SIG-M5 (cell line): ENCODE measurements around the gene PSMD11.

Experiments
- DNase-seq: peaks from one replicate; lab custom pipeline; 2025; lab: John Stamatoyannopoulos, UW

Gene PSMD11

DNA sequence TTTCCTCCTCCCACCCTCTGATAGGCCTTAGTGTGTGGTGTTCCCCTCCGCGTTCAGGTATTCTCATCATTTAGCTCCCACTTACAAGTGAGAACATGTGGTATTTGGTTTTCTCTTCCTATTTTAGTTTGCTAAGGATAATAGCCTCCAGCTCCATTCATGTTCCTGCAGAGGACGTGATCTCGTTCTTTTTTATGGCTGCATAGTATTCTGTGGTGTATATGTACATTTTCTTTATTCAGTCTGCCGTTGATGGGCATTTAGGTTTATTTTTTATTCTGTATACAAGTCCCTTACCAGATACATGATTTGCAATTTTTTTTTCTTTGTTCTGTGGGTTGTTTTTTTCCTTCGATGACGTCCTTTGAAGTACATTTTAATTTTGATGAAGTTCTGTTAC, 23.6 kb downstream of the PSMD11 start:
- DNase-seq = no peak

DNA sequence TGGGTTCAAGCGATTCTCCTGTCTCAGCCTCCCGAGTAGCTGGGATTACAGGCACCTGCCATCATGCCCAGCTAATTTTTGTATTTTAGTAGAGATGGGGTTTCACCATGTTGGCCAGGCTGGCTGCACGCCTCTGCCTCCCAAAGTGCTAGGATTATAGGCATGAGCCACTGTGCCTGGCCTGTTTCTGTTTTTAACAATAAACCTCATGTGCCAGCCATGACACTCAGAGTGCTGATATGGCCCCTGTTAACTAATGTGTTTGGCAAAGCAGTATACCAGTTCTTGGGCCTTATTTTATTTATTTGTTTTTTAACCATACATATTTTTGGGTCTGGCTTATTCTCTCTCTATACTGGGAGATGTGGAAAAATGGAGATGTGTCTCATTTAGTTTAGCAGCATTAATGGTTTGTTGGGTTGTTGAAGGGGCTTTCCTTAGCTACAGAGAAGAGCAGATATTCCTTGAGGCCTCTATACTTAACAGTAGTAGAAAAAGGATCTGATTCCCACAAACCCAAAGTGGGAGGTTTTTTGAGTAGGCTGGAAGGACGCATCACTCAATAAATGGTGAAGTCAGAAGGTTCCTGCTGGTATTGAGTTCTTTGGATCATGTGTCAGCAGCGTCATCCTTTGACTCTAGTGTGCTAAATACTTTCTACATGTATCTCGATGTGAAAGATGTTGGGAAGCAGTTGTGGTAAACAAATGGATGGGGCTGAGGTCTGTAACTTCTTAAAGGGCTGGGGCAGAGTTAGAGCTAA, 26.3 kb downstream of the PSMD11 start:
- DNase-seq = no peak

DNA sequence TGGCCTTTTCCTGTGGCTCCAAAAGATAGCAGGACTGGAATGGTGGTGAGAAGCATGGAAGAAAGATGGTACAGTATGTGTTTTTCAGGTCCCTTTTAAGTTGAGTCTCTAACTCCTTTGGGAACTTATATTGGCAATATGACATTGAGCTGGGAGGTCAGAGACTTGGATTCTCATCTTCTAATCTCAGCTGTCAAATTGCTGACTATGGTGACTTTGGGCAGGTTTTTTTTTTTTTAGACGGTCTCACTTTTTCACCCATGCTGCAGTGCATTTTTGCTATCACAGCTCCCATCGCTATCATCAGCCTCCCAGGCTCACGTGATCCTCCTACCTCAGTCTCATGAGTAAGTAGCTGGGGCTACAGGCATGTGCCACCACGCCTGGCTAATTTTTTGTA, 27.3 kb downstream of the PSMD11 start:
- DNase-seq = no peak

DNA sequence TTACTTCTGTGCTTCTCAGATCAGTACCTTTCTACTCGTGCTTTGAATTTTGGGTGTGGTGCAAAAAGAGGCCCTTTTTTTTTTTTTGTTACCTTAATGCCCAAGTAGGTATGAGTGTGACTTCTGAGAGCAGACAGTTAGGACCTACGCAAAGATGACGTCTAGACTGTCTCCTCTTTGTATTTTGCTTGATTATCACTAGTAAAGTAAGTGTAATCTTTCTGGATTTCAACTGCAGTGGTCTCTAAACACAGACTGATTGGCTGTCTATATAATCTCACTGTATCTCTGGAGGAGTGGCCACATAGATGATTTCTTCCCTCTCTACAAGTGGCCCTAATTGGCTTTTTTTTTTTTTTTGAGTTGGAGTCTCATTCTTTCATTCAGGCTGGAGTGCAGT, 30.9 kb downstream of the PSMD11 start:
- DNase-seq = no peak

DNA sequence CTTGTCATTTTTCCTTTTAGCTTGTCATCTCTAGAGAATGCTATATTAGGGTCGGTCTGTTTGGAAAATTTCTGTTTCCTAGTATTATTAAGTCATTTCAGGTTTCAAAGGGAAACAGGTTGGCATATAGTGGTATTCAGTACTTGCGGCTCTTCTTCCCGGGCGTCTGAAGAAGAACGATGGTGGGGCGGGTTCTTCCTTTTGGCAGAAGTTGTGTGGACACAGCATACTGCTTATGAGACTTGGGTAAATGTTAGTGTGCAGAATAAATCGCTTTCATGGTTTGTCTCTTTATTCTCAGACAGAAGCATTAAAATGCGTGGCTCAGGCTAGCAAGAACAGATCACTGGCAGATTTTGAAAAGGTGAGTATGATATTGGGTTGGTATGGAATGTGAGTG, 32.9 kb downstream of the PSMD11 start:
- DNase-seq = no peak

DNA sequence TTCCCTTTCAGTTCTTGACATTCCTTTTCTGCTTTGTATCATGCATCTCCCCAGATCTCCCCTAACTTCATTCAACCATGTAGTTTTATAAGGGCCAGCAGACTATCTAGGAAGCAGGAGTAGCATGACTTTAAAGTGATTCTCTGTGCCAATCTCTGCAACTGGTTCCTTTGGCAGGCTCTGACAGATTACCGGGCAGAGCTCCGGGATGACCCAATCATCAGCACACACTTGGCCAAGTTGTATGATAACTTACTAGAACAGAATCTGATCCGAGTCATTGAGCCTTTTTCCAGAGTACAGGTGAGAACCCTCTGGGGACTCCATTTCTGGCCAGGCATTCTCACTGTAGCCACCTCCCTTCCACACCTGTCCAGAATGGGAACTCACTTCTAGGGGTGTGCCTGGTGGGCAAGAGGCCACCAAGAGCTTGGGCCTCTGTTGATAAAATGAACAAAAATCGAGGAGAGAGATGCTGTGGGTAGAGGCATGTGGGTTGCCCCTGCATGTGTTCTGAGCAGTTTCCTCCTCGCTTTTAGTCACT, 34.8 kb downstream of the PSMD11 start:
- no peak for DNase-seq

DNA sequence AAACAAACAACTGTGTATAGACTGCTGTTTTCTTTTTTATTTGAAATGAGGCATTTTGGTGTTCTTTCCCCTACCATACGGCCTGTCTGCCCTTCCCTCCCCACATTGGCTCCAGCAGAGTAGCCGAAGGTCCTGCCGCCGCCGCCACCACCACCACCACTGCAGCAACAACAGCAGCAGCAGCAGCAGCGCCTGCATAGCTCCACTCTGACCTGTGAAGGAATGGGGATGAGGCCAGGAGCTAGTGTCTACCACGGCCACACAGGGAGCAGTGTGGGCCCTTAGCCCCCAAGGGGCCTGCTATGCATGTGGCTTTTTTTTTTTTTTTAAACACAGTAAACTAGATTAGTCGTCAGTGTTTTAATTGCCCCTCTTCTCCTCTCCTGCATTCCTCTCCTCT, 36.9 kb downstream of the PSMD11 start:
- no peak for DNase-seq

DNA sequence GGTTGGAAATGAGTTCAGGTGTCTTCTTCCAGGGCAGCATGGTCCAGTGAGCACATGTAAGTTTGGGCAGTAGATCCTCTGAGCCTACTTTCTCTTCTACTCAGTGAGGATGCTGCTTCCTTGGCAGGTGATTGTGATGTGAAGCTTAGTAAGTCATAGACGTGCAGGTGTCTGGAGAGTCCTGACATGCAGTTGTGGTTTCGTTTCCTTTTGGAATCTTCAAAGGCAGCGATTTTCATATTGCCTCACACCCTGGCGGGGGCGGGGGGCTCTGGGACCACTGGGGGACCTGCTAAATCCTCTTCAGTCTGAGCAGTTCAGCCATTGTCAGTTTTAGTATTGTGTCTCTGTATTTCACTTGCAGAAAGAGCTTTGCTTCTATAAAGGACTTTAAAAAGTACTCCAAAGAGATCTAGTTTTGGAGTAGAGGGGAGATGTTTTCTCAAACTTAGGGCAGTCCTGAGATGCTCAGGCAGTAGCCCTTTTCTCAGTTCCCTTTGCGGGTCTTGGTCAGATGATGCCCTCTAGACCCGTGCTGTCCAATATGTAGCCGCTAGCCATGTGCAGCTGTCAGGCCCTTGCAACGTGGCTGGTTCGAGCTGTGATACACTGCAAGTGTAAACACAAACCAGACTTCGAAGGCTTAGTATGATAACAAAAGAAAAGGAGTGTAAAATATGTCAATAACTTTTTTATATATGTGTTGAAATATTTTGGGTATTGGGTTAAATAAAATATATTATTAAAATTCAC, 38.4 kb downstream of the PSMD11 start:
- DNase-seq = no peak

DNA sequence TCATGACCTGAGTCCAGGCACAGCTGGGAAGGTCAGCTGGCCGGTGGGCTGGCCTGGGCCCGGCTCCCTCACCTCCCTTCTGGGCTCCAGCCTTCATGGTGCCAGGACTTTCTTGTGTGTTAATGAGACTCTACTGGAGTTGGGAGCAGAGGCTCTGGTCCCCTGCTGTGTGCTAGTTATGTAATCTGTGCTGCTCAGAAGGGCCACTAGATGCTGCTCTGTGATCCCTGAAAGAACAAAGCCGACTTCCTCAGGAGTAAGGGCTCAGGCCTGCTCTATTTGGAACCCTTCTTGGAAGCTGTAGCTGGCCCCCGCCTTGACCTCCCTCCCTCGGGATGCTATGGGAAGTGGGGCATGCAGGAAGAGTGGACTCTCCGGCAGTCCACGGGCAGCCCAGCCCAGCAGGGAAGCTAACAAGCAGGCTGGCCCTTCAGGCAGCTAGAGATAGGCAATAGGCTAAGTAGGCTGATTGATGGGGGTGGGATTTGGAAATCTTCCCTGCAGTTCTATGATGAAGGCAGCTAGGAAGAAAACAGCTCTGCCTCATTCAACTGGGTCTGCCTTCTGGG, 39.2 kb downstream of the PSMD11 start:
- no peak for DNase-seq

DNA sequence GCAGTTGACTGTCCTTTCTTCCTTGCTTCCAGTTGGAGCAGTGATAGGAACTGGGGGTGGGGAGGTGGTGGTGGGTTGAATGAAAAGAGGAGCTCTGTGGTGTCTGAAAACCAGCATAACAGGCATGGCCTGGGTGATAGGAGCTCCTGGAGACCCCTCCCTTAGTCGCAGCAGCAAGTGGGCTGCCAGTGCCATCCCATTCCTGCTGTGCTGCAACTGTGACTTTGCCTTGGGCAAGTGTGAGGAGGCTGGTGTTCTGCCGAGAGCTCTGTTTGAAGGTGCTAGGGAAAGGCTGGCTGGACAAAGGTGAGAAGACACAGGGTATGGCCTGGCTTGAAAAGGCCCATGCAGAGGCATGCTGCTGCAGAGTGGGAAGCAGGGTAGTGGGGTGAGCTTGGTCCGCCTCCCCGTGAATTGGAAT, 39.7 kb downstream of the PSMD11 start:
- no peak for DNase-seq

DNA sequence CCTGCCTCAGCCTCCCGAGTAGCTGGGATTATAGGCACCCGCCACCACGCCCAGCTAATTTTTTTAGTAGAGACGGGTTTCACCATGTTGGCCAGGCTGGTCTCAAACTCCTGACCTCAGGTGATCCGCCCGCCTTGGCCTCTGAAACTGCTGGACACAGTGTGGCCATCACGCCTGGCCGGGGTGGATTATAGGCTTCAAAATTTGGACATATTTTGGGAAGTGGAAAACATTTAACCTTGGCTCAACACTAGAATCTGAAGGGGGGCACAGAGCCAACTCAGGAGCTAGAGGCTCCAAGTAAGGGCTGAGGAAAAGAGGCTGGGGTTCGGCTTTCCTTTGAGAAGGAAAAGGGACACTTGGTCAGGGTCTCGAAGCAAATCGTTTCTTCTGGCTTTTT, 40.3 kb downstream of the PSMD11 start:
- no peak for DNase-seq

DNA sequence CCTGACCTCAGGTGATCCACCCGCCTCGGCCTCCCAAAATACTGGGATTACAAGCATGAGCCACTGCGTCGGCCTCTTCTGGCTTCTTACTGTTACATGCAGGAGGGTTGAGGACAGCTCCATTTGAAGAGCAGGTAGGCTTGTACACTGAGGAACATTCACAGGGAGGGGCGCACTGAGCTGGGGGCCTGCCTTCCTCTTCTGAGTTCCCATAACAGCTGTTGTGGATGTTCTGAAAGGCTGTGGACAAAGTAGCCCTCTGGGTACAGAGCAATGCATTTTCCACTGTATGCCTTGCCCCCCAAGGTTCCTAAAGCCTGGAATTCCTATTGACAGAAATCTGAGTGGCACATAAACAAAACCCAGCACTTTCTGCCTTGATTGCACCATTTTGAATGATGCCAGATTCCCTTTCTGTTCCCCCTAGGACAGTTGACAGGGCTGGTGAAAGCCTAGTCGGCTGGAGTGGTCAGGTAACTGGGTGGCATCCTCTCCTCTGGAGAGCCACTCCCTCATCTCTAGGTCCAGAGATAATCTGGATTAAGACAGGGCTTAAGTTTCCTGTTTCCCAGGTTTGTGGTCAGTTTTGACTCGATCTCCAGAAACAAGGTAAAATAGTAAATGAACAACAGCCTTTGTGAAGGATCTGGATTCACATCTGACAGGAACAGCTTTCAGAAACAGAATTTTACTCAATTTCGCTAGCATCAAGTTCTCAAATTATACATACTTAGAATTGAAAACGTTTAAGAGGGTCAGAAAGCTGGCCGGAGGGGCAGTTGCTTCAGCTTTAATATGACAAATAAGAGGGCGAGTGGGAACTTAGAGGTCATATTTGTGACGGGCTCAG, 41.2 kb downstream of the PSMD11 start:
- DNase-seq = no peak

DNA sequence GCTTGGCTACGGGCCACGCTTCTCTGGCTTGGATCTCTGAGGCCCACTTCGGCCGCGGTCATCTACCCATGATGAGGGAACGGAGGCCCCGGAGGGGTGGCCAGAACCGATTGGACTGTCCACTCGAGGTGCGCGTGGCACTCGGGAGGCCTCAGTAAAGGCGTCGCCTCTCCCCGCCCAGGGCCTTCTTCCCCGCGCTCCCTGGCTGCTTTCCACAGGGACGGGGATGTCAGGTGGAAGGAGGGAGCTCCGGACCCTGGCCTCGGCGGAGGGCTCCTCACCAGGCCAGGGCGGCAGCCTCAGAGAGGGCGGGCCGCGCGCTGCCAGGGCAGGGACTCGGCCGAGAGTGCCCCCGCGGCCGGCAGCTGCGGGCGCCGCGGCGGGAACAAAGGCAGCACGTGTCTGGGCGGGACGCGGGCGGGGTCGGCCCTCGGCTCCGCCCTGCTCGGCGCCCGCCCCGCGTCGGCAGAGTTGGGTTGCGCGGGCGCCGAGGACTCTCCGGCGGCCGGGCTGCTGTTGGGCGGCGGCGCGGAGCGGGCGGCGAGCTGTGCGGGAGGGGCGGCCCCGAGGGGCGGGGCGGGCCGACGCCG, 41.9 kb downstream of the PSMD11 start:
- DNase-seq = no peak

DNA sequence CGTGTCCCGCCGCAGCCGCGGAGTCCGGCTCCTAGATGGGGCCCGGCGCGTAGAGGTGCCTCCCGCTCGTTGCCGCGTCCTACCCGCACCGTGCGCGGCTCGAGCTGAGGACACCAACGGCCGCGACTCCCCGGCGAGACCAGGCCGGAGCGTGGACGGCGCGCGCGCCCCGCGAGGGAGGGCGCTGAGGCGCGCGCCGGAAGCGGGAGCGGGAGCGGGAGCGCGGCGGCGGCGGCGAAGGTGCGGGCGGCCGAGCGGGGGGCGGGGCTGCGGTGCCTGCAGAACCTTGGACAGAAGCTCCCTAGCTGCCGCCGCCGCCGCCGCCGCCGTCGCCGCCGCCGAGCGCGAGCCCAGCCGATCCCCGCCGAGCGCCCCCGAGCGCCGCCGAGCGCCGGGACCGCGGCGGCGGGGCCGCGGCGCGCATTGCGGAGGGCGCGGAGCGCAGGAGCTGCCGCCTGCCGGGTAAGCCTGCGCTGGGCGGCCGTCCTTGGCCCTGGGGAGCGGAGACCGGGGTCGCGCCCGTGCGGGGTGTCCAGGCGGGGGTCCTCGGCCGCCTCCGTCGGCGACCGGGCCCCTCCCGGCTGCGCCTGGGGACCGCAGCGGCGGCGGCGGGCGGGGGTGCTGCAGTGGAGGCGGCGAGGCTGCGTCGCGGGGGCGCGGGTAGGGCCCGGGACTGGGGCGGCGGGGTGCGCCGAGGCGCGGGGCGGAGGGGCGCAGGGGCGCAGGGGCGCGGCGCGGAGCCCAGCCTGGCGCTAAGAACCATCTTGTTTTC, 42.6 kb downstream of the PSMD11 start, which contains the start of gene CDK5R1:
Gene CDK5R1, plus strand, starts transcription at position 293 of the 772 bp plus-strand sequence. CDS start 628 bp downstream, outside the sequence.
- no peak for DNase-seq

DNA sequence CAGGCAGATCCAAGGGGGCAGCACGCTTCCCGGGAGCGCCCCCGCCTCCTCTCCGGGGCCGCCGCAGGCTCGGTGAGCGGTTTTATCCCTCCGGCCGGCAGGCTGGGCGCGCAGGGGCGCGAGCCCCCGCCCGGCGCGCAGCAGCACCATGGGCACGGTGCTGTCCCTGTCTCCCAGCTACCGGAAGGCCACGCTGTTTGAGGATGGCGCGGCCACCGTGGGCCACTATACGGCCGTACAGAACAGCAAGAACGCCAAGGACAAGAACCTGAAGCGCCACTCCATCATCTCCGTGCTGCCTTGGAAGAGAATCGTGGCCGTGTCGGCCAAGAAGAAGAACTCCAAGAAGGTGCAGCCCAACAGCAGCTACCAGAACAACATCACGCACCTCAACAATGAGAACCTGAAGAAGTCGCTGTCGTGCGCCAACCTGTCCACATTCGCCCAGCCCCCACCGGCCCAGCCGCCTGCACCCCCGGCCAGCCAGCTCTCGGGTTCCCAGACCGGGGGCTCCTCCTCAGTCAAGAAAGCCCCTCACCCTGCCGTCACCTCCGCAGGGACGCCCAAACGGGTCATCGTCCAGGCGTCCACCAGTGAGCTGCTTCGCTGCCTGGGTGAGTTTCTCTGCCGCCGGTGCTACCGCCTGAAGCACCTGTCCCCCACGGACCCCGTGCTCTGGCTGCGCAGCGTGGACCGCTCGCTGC, 43.3 kb downstream of the PSMD11 start:
- no peak for DNase-seq

DNA sequence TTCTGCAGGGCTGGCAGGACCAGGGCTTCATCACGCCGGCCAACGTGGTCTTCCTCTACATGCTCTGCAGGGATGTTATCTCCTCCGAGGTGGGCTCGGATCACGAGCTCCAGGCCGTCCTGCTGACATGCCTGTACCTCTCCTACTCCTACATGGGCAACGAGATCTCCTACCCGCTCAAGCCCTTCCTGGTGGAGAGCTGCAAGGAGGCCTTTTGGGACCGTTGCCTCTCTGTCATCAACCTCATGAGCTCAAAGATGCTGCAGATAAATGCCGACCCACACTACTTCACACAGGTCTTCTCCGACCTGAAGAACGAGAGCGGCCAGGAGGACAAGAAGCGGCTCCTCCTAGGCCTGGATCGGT, 43.9 kb downstream of the PSMD11 start:
- no peak for DNase-seq

DNA sequence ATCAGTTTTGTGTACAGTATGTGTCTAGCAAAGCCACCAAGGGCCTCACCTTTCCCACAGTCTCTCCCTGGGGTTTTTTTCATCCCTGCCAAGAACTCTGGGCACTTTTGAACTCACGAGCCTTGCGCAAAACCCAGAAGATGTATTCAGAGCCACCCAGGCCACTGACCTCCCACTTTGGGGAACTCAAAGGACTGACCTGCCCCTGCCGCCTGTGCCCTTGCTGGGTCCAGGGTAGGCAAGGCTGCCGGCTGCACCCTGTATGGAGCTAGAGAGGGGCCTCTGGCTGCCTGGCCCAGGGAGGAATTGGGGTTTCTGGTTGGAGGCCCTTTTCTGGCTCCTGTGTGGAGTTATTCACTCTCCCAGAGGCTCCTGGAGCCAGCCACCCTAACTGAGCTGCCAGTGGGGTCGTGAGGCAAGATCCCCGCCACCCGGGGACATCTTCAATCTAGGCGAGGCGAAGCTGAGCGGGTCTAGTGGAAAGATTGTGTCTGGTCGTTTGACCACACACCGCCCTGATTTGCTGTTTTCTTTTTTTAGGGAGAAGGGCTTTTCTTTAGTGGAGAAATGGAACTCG, 44.4 kb downstream of the PSMD11 start:
- DNase-seq = no peak

DNA sequence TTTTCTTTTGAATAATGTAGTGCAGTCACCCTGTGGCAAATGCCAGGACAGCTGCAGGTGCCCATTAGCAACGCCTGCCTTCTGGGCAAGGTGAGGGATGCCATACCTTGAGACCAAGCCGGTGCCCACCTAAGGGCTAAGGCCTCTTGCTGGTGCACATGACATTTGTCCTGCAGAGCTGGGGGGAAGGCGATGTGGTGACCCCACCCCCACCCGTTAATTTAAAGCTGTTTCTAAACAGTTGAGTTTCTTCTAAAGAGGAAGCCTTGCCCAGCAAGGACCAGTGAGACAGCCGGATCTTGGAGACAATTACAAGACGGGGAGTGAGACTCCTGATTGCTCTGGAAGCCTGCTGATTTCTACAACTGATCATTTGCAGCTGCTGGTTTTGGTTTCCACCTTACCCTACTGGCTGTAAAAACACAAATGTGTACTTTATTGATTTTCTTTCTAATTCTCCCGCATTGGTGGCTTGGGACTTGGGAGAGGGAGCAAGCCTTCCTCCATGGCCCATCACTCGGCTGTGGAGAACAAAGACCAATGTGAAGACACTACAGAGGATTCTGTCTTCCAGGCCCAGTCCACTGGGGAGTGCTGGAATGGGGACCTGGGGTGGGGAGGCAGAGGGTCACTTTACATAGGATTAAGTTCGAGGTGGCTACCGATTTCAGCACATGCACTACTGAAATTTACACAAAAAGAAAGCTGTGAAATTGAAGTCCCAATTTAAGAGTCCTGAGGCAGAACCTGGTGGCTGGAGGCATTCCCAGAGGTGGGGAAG, 45.2 kb downstream of the PSMD11 start:
- DNase-seq = no peak

DNA sequence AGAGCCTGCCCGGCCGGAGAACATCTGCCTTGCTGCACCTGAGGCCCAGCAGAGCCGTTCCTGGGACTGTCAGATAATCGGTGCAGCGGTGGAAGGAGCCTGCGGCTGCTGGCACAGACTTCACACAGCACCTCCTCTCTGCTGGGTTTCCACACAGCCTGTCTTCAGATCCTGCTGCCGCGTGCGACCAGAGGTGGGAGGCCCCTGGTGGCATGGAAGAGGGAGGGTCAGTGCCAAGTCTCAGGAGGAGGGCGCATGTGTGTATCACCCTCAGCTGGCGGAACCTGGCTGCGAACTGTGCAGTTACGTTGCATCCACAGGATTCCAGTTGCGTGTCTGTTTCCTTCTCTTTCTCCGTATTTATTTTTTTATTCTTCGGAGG, 45.8 kb downstream of the PSMD11 start:
- DNase-seq = no peak
